Measurements from ENCODE around the gene FAM110D. TPM values are rescaled to one million over a fixed set of nuclear protein-coding genes. Genes with fewer than 3 reads are reported as not detected.

The FAM110D gene
- total RNA-seq, 2 donors from 2014 or later = 0.38 to 1.1 TPM

- H3K4me3 ChIP-seq (ENCODE audit: low read length) = no peak overlapping the region
- H3K36me3 Mint-ChIP-seq (ENCODE audit: low read depth) = no peaks in the 10 kb centered on the region
Observed at GRCh38 chr1:26155370-26156284, 3.3 kb upstream of the FAM110D start.

DNA sequence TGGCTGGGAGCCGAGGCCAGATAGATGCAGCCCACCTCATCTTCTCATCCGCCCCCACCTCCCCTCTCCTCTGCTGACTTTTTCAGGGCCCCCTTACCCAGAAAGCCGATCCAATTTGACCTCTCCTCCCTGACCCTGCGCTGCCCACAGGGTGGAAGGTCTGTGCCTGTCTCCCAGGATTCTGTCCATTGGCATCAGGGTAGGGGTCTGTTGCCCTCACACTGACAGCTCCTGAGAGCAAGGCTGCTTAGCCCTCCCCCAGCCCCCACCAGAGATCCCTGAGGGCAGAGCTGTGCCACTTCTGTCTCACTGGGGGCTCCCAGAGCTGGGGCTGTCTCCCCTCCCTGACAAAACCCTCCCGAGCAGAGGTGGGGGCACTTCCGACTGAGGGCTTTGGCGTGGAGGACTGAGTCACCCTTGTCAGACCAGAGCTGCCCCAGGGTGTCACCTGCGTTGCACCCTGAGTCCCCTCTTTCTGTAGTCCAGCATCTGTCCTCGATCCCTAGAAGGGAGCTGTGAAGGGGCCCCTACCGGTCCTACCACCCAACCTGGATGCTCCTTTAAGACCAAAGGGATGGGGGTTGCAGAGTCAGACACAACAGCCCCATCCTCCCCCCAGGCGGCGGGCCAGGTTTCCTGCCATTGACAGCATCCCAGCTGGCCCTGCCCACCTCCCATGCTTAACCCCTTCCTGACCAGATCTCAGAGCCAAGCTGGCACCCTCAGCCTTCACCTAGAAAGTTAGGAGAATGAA lies 2.4 kb upstream of the FAM110D start:
- WGBS, 2 experiments (ENCODE audit: insufficient coverage in 1 of 2, insufficient read length in 1 of 2) = 20 to 26% methylated on average over 3 to 12 of the region's 12 CpGs
- Mint-ChIP-seq H3K4me1 (peaks cover 45% of the 10 kb centered on the region), H3K4me3 (peak overlapping the region; percentile 28), H3K36me3 (ENCODE audit: low read depth) (no peaks in the 10 kb centered on the region), H3K27me3 (ENCODE audit: insufficient read depth) (peaks cover 79% of the 10 kb centered on the region), H3K9me3 (no peaks in the 10 kb centered on the region), H3K27ac (no peak overlapping the region)
- H3K36me3 ChIP-seq (ENCODE audit: control insufficient read depth, insufficient read depth, low read length) = no peaks in the 10 kb centered on the region
- H3K27me3 ChIP-seq (ENCODE audit: control insufficient read depth, insufficient read depth, low read length, poor library complexity, severe bottlenecking) = peaks cover 45% of the 10 kb centered on the region
- H3K4me3 ChIP-seq (ENCODE audit: low read length) = no peak overlapping the region
- no peak overlapping the region for H3K27ac ChIP-seq (ENCODE audit: low read depth, low read length)
- H3K9ac ChIP-seq (ENCODE audit: extremely low read depth, low read length, poor library complexity, severe bottlenecking) = no peak overlapping the region
- DNase-seq = peak; percentile 83
- H3K9me3 ChIP-seq (ENCODE audit: control insufficient read depth, low read length) = no peaks in the 10 kb centered on the region
- peaks cover 9% of the 10 kb centered on the region for H3K4me1 ChIP-seq (ENCODE audit: control insufficient read depth, insufficient read depth, low read length)
- no peak for TF ChIP-seq CTCF (conservative IDR thresholded peaks at IDR 0.05)

More at GRCh38 chr1:26155370-26156284, 3.3 kb upstream of the FAM110D start:
- Mint-ChIP-seq H3K9me3 (no peaks in the 10 kb centered on the region), H3K4me3 (peak overlapping the region; percentile 28), H3K27me3 (ENCODE audit: insufficient read depth) (peaks cover 79% of the 10 kb centered on the region), H3K27ac (no peak overlapping the region), H3K4me1 (peaks cover 43% of the 10 kb centered on the region)
- no peak for TF ChIP-seq CTCF (conservative IDR thresholded peaks at IDR 0.05)
- Histone ChIP-seq H3K27ac (ENCODE audit: low read depth, low read length) (no peak overlapping the region), H3K36me3 (ENCODE audit: control insufficient read depth, insufficient read depth, low read length) (no peaks in the 10 kb centered on the region), H3K9me3 (ENCODE audit: control insufficient read depth, low read length) (no peaks in the 10 kb centered on the region), H3K27me3 (ENCODE audit: control insufficient read depth, insufficient read depth, low read length, poor library complexity, severe bottlenecking) (peaks cover 37% of the 10 kb centered on the region), H3K4me1 (ENCODE audit: control insufficient read depth, insufficient read depth, low read length) (peaks cover 9% of the 10 kb centered on the region), H3K9ac (ENCODE audit: extremely low read depth, low read length, poor library complexity, severe bottlenecking) (no peak overlapping the region)
- peak; percentile 68 for DNase-seq
- WGBS, 2 experiments (ENCODE audit: insufficient coverage in 1 of 2, insufficient read length in 1 of 2) = 50 to 52% methylated on average over 12 to 21 of the region's 21 CpGs

DNA sequence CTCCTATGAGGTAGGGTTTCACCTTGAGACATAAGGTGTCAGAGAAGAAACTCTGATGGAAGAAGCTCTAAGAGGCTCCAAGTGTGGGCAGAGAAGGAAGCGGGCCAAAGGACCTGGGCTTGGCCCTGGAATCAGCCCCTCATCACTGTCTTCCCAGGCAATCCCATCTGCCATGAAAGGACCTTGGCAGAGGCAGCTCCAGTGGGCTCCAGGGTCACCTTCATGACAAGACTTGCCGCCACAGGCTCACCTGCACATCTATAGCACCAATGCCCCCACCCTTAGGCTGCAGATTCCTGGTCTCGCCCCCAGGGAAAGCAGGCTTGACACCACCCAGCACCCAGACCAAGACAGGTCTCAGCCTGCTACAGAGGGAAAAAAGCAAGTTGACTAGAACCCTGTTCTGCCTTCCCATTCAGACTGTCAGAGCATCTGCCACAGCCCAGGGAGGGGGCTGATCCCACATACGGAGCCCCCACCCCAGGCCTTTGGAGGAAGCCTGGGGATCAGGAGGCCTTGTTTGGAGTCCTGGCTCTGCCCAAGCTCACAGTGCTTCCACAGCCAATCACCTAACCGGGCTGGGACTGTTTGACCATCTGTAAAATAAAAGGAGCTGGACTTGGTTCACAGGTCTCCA lies 490 bp upstream of the FAM110D start:
- Histone ChIP-seq H3K27me3 (ENCODE audit: control insufficient read depth, insufficient read depth, low read length, poor library complexity, severe bottlenecking) (peaks cover 59% of the 10 kb centered on the region), H3K9me3 (ENCODE audit: control insufficient read depth, low read length) (no peaks in the 10 kb centered on the region), H3K36me3 (ENCODE audit: control insufficient read depth, insufficient read depth, low read length) (no peaks in the 10 kb centered on the region), H3K27ac (ENCODE audit: low read depth, low read length) (no peak overlapping the region), H3K4me3 (ENCODE audit: low read length) (peak overlapping the region; percentile 26), H3K4me1 (ENCODE audit: control insufficient read depth, insufficient read depth, low read length) (peaks cover 9% of the 10 kb centered on the region), H3K9ac (ENCODE audit: extremely low read depth, low read length, poor library complexity, severe bottlenecking) (no peak overlapping the region)
- DNase-seq = peak; percentile 52
- H3K27ac Mint-ChIP-seq = no peak overlapping the region
- H3K4me1 Mint-ChIP-seq = peaks cover 48% of the 10 kb centered on the region
- peaks cover 78% of the 10 kb centered on the region for H3K27me3 Mint-ChIP-seq (ENCODE audit: insufficient read depth)
- H3K4me3 Mint-ChIP-seq = peak overlapping the region; percentile 41
- no peaks in the 10 kb centered on the region for H3K9me3 Mint-ChIP-seq
- 80 to 100% methylated on average over 1 to 5 of the region's 5 CpGs for WGBS, 2 experiments (ENCODE audit: insufficient coverage in 1 of 2, insufficient read length in 1 of 2)
- no peaks in the 10 kb centered on the region for H3K36me3 Mint-ChIP-seq (ENCODE audit: low read depth)
- TF ChIP-seq CTCF (conservative IDR thresholded peaks at IDR 0.05) = no peak
